A549 (cell line): Measurements from ENCODE around the gene KRTAP19-4. TPM values are rescaled to one million over a fixed set of nuclear protein-coding genes. Genes with fewer than 3 reads are reported as not detected.

ENCODE experiments used
- ATAC-seq, 2 experiments: fragments of 200-7000 bp in 1 of 2; fragments of >200 bp in 1 of 2; cut with Nextera tagmentation in 1 of 2; cut with Tn5 transposase in 1 of 2; 3 replicates each; pipeline versions ENCODE4 v1.8.0 to v1.9.1; 2018 to 2020; ENCODE audit warnings: mild to moderate bottlenecking in 1 of 2, moderate library complexity in 1 of 2
- CTCF ChIA-PET: fragments of 300-600 bp; sonication (Branson Sonifier 250); formaldehyde crosslinking; extraction: SDS; loops from one replicate; lab custom pipeline; 2021; ENCODE audit warnings: antibody characterized with exemption, inconsistent platforms; lab: Yijun Ruan, JAX
- POLR2A ChIA-PET: fragments of 350-600 bp; formaldehyde crosslinking; extraction: SDS; loops from one replicate; lab custom pipeline; 2021; ENCODE audit warnings: antibody characterized with exemption, inconsistent platforms; lab: Yijun Ruan, JAX
- DNase-seq, 2 experiments: peaks; one replicate each; pipeline versions ENCODE4 v3.0.0 to v3.0.0-alpha.2; 2011 to 2016; ENCODE audit warnings: low read depth in 1 of 2, low spot score in 1 of 2
- FAIRE-seq: peaks from 2 replicates; lab custom pipeline; 2011; peaks lifted over from hg19 to GRCh38; lab: Jason Lieb, UNC
- H3K27ac ChIP-seq, 2 experiments: fragments of >200 bp; sonication (Bioruptor Twin); formaldehyde crosslinking; 3 replicates each; pipeline ENCODE4 v1.5.1; 2016 to 2017
- H3K4me1 ChIP-seq: fragments of >200 bp; sonication (Bioruptor Twin); formaldehyde crosslinking; 3 replicates; pipeline ENCODE4 v1.6.1; 2016
- H3K4me2 ChIP-seq: fragments of >200 bp; sonication (Bioruptor Twin); formaldehyde crosslinking; 3 replicates; pipeline ENCODE4 v1.6.1; 2016
- H3K4me3 ChIP-seq: fragments of >200 bp; sonication (Bioruptor Twin); formaldehyde crosslinking; 3 replicates; pipeline ENCODE4 v1.5.1; 2016
- H3K9me3 ChIP-seq: fragments of >200 bp; sonication (Bioruptor Twin); formaldehyde crosslinking; 3 replicates; pipeline ENCODE4 v1.6.1; 2016
- BCL3 ChIP-seq: fragments of >200 bp; sonication (Bioruptor Twin); formaldehyde crosslinking; IDR thresholded peaks from 3 replicates; pipeline ENCODE4 v1.6.1; 2016
- CBX2 ChIP-seq: fragments of 200-600 bp; sonication (generic); IDR thresholded peaks from 2 replicates; pipeline ENCODE4 v1.6.1; 2016; ENCODE audit warnings: low read depth, mild to moderate bottlenecking, borderline replicate concordance
- CTCF ChIP-seq: fragments of >200 bp; sonication (Bioruptor Twin); formaldehyde crosslinking; IDR thresholded peaks from 3 replicates; pipeline ENCODE4 v1.5.1; 2016
- E2F6 ChIP-seq: IDR thresholded peaks from 2 replicates; pipeline ENCODE4 v1.6.1; 2012; ENCODE audit warnings: low read depth, borderline replicate concordance
- EHF ChIP-seq: fragments of 250-450 bp; sonication (Bioruptor Pico); IDR thresholded peaks from 2 replicates; pipeline ENCODE4 v1.5.0; 2020; ENCODE audit warnings: mild to moderate bottlenecking
- EHMT2 ChIP-seq: fragments of 200-600 bp; sonication (generic); IDR thresholded peaks from 2 replicates; pipeline ENCODE4 v1.6.1; 2016; ENCODE audit warnings: antibody characterized with exemption, low read depth, mild to moderate bottlenecking, moderate library complexity
- HES2 ChIP-seq: fragments of >200 bp; sonication (Bioruptor Twin); formaldehyde crosslinking; IDR thresholded peaks from 2 replicates; pipeline ENCODE4 v1.6.1; 2016
- HEYL ChIP-seq: fragments of 250-450 bp; sonication (Bioruptor Pico); IDR thresholded peaks from 2 replicates; pipeline ENCODE4 v1.8.0; 2021; ENCODE audit warnings: mild to moderate bottlenecking, moderate library complexity
- HOXB13 ChIP-seq: fragments of 250-450 bp; sonication (Bioruptor Pico); IDR thresholded peaks from 2 replicates; pipeline ENCODE4 v1.5.0; 2020; ENCODE audit warnings: low read depth, mild to moderate bottlenecking, moderate library complexity
- JUN ChIP-seq, 2 experiments: fragments of >200 bp; sonication (Bioruptor Twin); formaldehyde crosslinking; IDR thresholded peaks; 2 replicates in 1 of 2; 3 replicates in 1 of 2; pipeline ENCODE4 v1.6.1; 2016 to 2017
- KDM1A ChIP-seq: fragments of 200-600 bp; sonication (generic); IDR thresholded peaks from 2 replicates; pipeline ENCODE4 v1.6.1; 2016; ENCODE audit warnings: low read depth, mild to moderate bottlenecking
- MAFK ChIP-seq: fragments of 450-650 bp; IDR thresholded peaks from 2 replicates; pipeline ENCODE4 v1.6.1; 2014; ENCODE audit not compliant: partially characterized antibody
- MYC ChIP-seq: IDR thresholded peaks from 2 replicates; pipeline ENCODE4 v1.6.1; 2012; ENCODE audit warnings: mild to moderate bottlenecking, inconsistent platforms, low read length, improper control_type of control experiment, borderline replicate concordance
- NPAS2 ChIP-seq: fragments of 250-450 bp; sonication (Bioruptor Pico); IDR thresholded peaks from 2 replicates; pipeline ENCODE4 v1.8.0; 2022; ENCODE audit warnings: mild to moderate bottlenecking, moderate library complexity, borderline replicate concordance
- PBX3 ChIP-seq: IDR thresholded peaks from 2 replicates; pipeline ENCODE4 v1.6.1; 2012
- POLR2A ChIP-seq: IDR thresholded peaks from 2 replicates; pipeline ENCODE4 v1.6.1; 2012; ENCODE audit warnings: mild to moderate bottlenecking, low read length
- RCOR1 ChIP-seq: fragments of 150-350 bp; IDR thresholded peaks from 2 replicates; pipeline ENCODE4 v1.6.1; 2014; ENCODE audit warnings: antibody characterized with exemption, low read length, low read depth
- REST ChIP-seq: fragments of 200-600 bp; sonication (generic); IDR thresholded peaks from 2 replicates; pipeline ENCODE4 v1.6.1; 2016; ENCODE audit warnings: antibody characterized with exemption, mild to moderate bottlenecking, moderate library complexity
- RFX5 ChIP-seq: fragments of 450-650 bp; IDR thresholded peaks from 2 replicates; pipeline ENCODE4 v1.7.1; 2014; ENCODE audit warnings: antibody characterized with exemption, mild to moderate bottlenecking, moderate library complexity
- TP53 ChIP-seq: fragments of 250-450 bp; sonication (Bioruptor Pico); IDR thresholded peaks from 2 replicates; pipeline ENCODE4 v1.5.0; 2021; ENCODE audit warnings: mild to moderate bottlenecking, moderate library complexity
- USF2 ChIP-seq: fragments of 450-650 bp; IDR thresholded peaks from 2 replicates; pipeline ENCODE4 v1.6.1; 2014; ENCODE audit warnings: antibody characterized with exemption
- ZC3H11A ChIP-seq: fragments of 450-650 bp; IDR thresholded peaks from 2 replicates; pipeline ENCODE4 v1.6.1; 2014; ENCODE audit warnings: antibody characterized with exemption, mild to moderate bottlenecking
- ZNF302 ChIP-seq: fragments of 250-450 bp; sonication (Bioruptor Pico); IDR thresholded peaks from 2 replicates; pipeline ENCODE4 v1.9.0; 2021; ENCODE audit warnings: inconsistent platforms, mild to moderate bottlenecking, moderate library complexity
- WGBS: methylation state at CpG from one replicate; pipeline ENCODE4 v1.1.6; 2017; ENCODE audit errors: missing lambda C conversion rate; 5-methylcytosine and 5-hydroxymethylcytosine counted together
- polyA plus RNA-seq, 4 experiments: library from polyadenylated mRNA; depleted of rRNA in 3 of 4; stranded (reverse); fragments of >200 nt; fragmentation: RNase III in 1 of 4; extraction: RNeasy Plus Mini Kit Qiagen cat#74134 plus additional on column Dnase treatment in 1 of 4; gene quantifications; 2 replicates in 3 of 4; 3 replicates in 1 of 4; pipeline ENCODE4 v1.2.3, GENCODE V29; 2011 to 2017

KRTAP19-4 gene
- polyA plus RNA-seq, 2 of the 4 experiments (the other 2 are of a cell fraction) = not detected

- no peak within 1 kb of the TSS for H3K27ac ChIP-seq
- ChIA-PET CTCF (no interaction called here), POLR2A (no interaction called here)
- no peak within 1 kb of the TSS for H3K4me3 ChIP-seq
- TF ChIP-seq REST = no peak
- no peak for TF ChIP-seq BCL3
- TF ChIP-seq HEYL (CRISPR knock-in tag) = no peak
- no peak for TF ChIP-seq NPAS2
- TF ChIP-seq TP53 (CRISPR knock-in tag) = no peak
- TF ChIP-seq ZNF302 (CRISPR knock-in tag) = no peak
- no peak for TF ChIP-seq PBX3
- no peaks in the 10 kb centered on the region for H3K4me1 ChIP-seq
- DNase-seq (no peak), FAIRE-seq (no peak), ATAC-seq (no peak)
- H3K9me3 ChIP-seq = no peaks in the 10 kb centered on the region
- WGBS = 6% methylated on average over 2 of the region's 2 CpGs
- no peak within 1 kb of the TSS for H3K4me2 ChIP-seq
These were observed 9.6 kb downstream of the KRTAP19-4 start, which contains the start of gene KRTAP19-2 for GRCh38 chr21:30487336-30487735. Gene KRTAP19-2 (minus strand): TSS chr21:30487436. CDS start chr21:30487348, 88 bp downstream.

GRCh38 chr21:30486180-30486579 is 10.8 kb downstream of the KRTAP19-4 start:
- TF ChIP-seq CTCF (no peak), ZC3H11A (no peak), RFX5 (no peak), EHF (CRISPR knock-in tag) (no peak), HOXB13 (CRISPR knock-in tag) (no peak), USF2 (no peak), MYC (no peak), JUN (IDR thresholded peaks at IDR 0.05) (no peak), MAFK (no peak), ZNF302 (CRISPR knock-in tag) (no peak), HES2 (no peak), KDM1A (no peak), CBX2 (no peak), RCOR1 (no peak), TP53 (CRISPR knock-in tag) (no peak), HEYL (CRISPR knock-in tag) (no peak), E2F6 (no peak), EHMT2 (no peak), POLR2A (no peak)
- ChIA-PET POLR2A (no interaction called here), CTCF (no interaction called here)
- Histone ChIP-seq H3K27ac (no peak overlapping the region), H3K4me1 (no peaks in the 10 kb centered on the region), H3K4me3 (no peak overlapping the region), H3K9me3 (no peaks in the 10 kb centered on the region), H3K4me2 (no peak overlapping the region)
- ATAC-seq (no peak), FAIRE-seq (no peak), DNase-seq (no peak)
- WGBS = 0% methylated on average over 1 of the region's 2 CpGs
